SK-N-MC (cell line): ENCODE results near the gene ACSBG1.

Experiments
- DNase-seq: peaks from one replicate; pipeline ENCODE4 v3.0.0-alpha.2; 2011; ENCODE audit warnings: low read depth, low spot score
- H3K27ac ChIP-seq: fragments of 200-600 bp; sonication (generic); 2 replicates; pipeline ENCODE4 v1.5.1; 2016; ENCODE audit warnings: mixed run types
- H3K36me3 ChIP-seq: fragments of 200-600 bp; sonication (generic); 2 replicates; pipeline ENCODE4 v1.6.1; 2017; ENCODE audit warnings: antibody characterized with exemption, low read length, mixed read lengths; ENCODE audit not compliant: insufficient read depth
- H3K4me3 ChIP-seq: fragments of 200-600 bp; sonication (generic); 2 replicates; pipeline ENCODE4 v1.5.1; 2016
- H3K9ac ChIP-seq: fragments of 200-600 bp; sonication (generic); 2 replicates; pipeline ENCODE4 v1.8.0; 2017; ENCODE audit warnings: mixed run types, mixed read lengths; ENCODE audit not compliant: insufficient read length
- H3K9me3 ChIP-seq: fragments of 200-600 bp; sonication (generic); 2 replicates; pipeline ENCODE4 v1.6.1; 2017; ENCODE audit warnings: low read depth, mild to moderate bottlenecking, antibody characterized with exemption, low read length, moderate library complexity, mixed read lengths
- EZH2 ChIP-seq: fragments of 200-600 bp; sonication (generic); IDR thresholded peaks from one replicate; pipeline ENCODE4 v1.6.1; 2017; ENCODE audit warnings: antibody characterized with exemption
- FOXP2 ChIP-seq: optimal IDR thresholded peaks from 2 replicates; pipeline ENCODE3; 2011; ENCODE audit warnings: mild to moderate bottlenecking, moderate library complexity; ENCODE audit not compliant: insufficient read depth; ENCODE audit errors: extremely low read length, control extremely low read depth
- POLR2AphosphoS5 ChIP-seq: IDR thresholded peaks from 2 replicates; pipeline ENCODE4 v1.6.1; 2012; ENCODE audit warnings: mild to moderate bottlenecking, low read depth, low read length, borderline replicate concordance

ACSBG1 gene

GRCh38 chr15:78266229-78266628 is 31.9 kb upstream of the ACSBG1 start:
- Histone ChIP-seq H3K27ac (no peak overlapping the region), H3K36me3 (no peaks in the 10 kb centered on the region), H3K9me3 (no peaks in the 10 kb centered on the region), H3K4me3 (no peak overlapping the region), H3K9ac (no peak overlapping the region)
- TF ChIP-seq EZH2 (no peak), FOXP2 (no peak), POLR2AphosphoS5 (no peak)
- DNase-seq, result no peak

- no peak overlapping the region for H3K9ac ChIP-seq
- H3K27ac ChIP-seq, result no peak overlapping the region
- H3K36me3 ChIP-seq, result no peaks in the 10 kb centered on the region
- no peak overlapping the region for H3K4me3 ChIP-seq
- no peak for DNase-seq
- H3K9me3 ChIP-seq, result no peaks in the 10 kb centered on the region
- TF ChIP-seq POLR2AphosphoS5 (no peak), FOXP2 (no peak), EZH2 (no peak)
Measured at GRCh38 chr15:78265752-78266224, 31.4 kb upstream of the ACSBG1 start.

GRCh38 chr15:78265137-78265460 is 30.7 kb upstream of the ACSBG1 start:
- no peak overlapping the region for H3K9ac ChIP-seq
- no peaks in the 10 kb centered on the region for H3K9me3 ChIP-seq
- no peak overlapping the region for H3K4me3 ChIP-seq
- DNase-seq, result no peak
- no peak for TF ChIP-seq FOXP2
- TF ChIP-seq EZH2, result no peak
- no peak for TF ChIP-seq POLR2AphosphoS5
- no peak overlapping the region for H3K27ac ChIP-seq
- no peaks in the 10 kb centered on the region for H3K36me3 ChIP-seq

GRCh38 chr15:78264304-78265136 is 30.2 kb upstream of the ACSBG1 start, which contains the start of gene DNAJA4:
Gene DNAJA4 (plus strand): TSS chr15:78264562. CDS start chr15:78264764, 202 bp downstream.
- Histone ChIP-seq H3K36me3 (no peaks in the 10 kb centered on the region), H3K27ac (no peak within 1 kb of the TSS), H3K9me3 (no peaks in the 10 kb centered on the region), H3K4me3 (no peak within 1 kb of the TSS), H3K9ac (no peak within 1 kb of the TSS)
- no peak for DNase-seq
- TF ChIP-seq FOXP2 (no peak), POLR2AphosphoS5 (no peak), EZH2 (no peak)

GRCh38 chr15:78263907-78264303 is 29.5 kb upstream of the ACSBG1 start:
- H3K36me3 ChIP-seq, result no peaks in the 10 kb centered on the region
- no peaks in the 10 kb centered on the region for H3K9me3 ChIP-seq
- H3K9ac ChIP-seq, result no peak overlapping the region
- no peak for DNase-seq
- TF ChIP-seq EZH2, result no peak
- no peak for TF ChIP-seq FOXP2
- H3K27ac ChIP-seq, result no peak overlapping the region
- H3K4me3 ChIP-seq, result no peak overlapping the region

- TF ChIP-seq EZH2 (no peak), POLR2AphosphoS5 (no peak), FOXP2 (no peak)
- Histone ChIP-seq H3K9ac (no peak overlapping the region), H3K36me3 (no peaks in the 10 kb centered on the region), H3K4me3 (no peak overlapping the region), H3K9me3 (no peaks in the 10 kb centered on the region), H3K27ac (no peak overlapping the region)
- no peak for DNase-seq
Measured at GRCh38 chr15:78263351-78263781, 29.0 kb upstream of the ACSBG1 start.

DNA sequence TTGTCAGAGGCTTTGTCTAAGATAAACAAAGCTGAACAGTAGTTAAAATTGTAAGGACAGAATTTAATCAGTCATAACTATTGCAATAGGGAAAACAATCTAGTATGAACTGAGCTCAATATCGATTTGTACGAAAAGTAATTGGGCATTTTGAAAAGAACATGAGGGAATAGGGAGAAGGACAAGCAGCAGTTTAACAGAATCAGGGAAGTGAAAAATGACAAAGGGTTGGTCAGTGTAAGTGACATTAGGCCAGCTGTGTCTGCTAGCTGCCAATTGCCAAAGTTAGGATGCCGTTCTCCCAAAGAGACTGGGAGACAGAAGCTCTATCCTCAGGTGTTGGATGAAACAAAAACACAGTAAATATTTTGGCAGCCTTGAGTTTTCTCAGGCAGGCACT is 26.7 kb upstream of the ACSBG1 start:
- Histone ChIP-seq H3K36me3 (no peaks in the 10 kb centered on the region), H3K27ac (no peak overlapping the region), H3K9ac (no peak overlapping the region), H3K4me3 (no peak overlapping the region), H3K9me3 (no peaks in the 10 kb centered on the region)
- TF ChIP-seq FOXP2 (no peak), POLR2AphosphoS5 (no peak), EZH2 (no peak)
- no peak for DNase-seq

DNA sequence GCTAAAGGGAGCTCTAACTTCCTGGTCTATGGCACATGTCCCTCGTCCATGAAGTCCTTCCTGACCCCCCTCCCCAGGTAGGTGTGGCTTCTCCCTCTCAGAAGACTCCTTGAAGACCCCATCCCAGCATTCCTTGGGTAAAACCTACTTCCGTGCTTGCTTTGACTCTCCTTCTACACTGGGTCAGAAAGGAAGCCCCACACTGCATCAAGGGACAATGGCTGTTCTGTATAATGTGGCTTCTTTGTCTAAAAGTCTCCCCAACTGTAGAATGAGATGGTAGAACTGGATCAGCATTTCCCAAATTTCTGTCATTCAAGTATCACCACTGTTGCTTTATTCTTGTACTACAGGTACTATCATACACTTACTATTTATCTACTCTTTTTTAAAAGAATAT is 26.1 kb upstream of the ACSBG1 start:
- Histone ChIP-seq H3K4me3 (no peak overlapping the region), H3K36me3 (no peaks in the 10 kb centered on the region), H3K9me3 (no peaks in the 10 kb centered on the region), H3K27ac (no peak overlapping the region), H3K9ac (no peak overlapping the region)
- TF ChIP-seq FOXP2, result no peak
- TF ChIP-seq EZH2, result no peak
- TF ChIP-seq POLR2AphosphoS5, result no peak
- no peak for DNase-seq

GRCh38 chr15:78259232-78259631 is 24.9 kb upstream of the ACSBG1 start:
- Histone ChIP-seq H3K36me3 (no peaks in the 10 kb centered on the region), H3K4me3 (no peak overlapping the region), H3K9me3 (no peaks in the 10 kb centered on the region), H3K27ac (no peak overlapping the region), H3K9ac (no peak overlapping the region)
- no peak for DNase-seq
- TF ChIP-seq EZH2 (no peak), FOXP2 (no peak), POLR2AphosphoS5 (no peak)
